Renal cortical epithelial cell (primary cell): ENCODE results near the gene UTY. TPM values are rescaled to one million over a fixed set of nuclear protein-coding genes. Genes with fewer than 3 reads are reported as not detected.

Experiments
- DNase-seq: peaks from one replicate; pipeline ENCODE4 v3.0.0-alpha.2; 2011; ENCODE audit warnings: low read depth
- total RNA-seq: library from RNA; depleted of rRNA; stranded (reverse); fragments of >200 nt; gene quantifications from 2 replicates; pipeline ENCODE4 v1.2.3, GENCODE V29; 2014

Gene UTY
- total RNA-seq, 1 donor from 2014 or later, result not detected

DNA sequence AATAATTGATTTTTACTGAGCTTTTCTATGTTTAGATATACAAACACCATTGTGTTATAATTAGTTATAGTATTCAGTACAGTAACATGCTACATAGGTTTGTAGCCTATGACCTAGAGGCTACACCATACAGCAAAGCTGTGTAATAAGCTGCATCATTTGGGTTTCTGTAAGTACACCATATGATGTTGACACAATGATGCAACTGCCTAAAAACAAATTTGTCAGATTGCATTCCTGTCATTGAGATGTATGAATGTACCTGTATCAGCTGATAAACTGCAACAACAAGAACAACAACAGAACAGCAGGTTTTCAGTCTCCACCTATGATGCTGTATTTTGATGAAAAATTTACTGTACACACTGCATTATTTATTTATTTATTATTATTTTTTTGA, 64.3 kb downstream of the UTY start:
- no peak for DNase-seq

- no peak for DNase-seq
Measured at GRCh38 chrY:13398876-13399275, 81.0 kb downstream of the UTY start.

DNA sequence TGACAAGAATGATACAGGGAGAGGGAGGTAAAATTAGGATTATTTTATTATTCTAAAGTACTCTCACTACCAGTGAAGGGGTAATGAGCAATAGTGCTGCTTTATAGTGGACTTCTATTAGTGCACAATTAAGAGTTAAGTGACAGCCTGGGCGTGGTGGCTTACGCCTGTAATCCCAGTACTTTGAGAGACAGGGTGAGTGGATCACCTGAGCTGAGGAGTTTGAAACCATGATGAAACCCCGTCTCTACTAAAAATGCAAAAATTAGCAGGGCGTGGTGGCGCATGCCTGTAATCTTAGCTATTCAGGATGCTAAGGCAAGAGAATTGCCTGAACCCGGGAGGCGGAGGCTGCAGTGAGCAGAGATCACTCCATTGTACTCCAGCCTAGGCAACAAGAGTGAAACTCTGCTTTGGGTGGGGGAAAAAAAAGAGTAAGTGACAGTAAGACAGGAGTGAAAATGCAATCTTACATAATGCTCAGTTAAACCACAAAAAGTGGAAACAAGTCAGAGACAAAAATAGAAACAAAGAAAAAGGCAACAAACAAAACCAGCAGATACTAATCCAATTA, 98.6 kb downstream of the UTY start:
- DNase-seq, result no peak

- DNase-seq, result no peak
Measured at GRCh38 chrY:13370868-13371800, 108.7 kb downstream of the UTY start.

GRCh38 chrY:13370245-13370644, 109.6 kb downstream of the UTY start:
- DNase-seq, result no peak

- DNase-seq, result no peak
Measured at GRCh38 chrY:13368513-13368845, 111.4 kb downstream of the UTY start.

DNA sequence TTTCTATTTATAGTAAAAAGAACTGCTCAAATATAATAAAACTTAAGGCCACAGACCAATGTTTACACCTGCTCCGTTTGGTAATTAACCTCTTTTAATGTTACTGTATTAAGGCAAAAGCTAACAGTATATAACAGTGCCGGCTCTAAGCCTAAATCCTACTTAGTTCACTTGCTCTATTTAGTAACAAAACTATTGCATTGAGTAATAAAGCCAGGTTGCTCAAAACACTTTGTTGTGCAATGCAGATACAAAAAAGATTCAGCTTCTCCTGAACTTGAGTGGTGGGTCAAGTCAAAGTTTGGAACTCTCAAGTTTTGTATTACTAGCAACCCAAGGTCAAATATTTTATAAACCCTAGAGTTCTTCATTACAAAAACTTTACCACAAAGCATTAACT, 116.2 kb downstream of the UTY start:
- DNase-seq, result peak; percentile 53

- DNase-seq, result no peak
Measured at GRCh38 chrY:13362662-13363061, 117.2 kb downstream of the UTY start.

GRCh38 chrY:13361656-13362636, 117.9 kb downstream of the UTY start:
- DNase-seq, result peak; percentile 77

- DNase-seq, result peak; percentile 75
Measured at GRCh38 chrY:13351443-13351842, 128.4 kb downstream of the UTY start.

GRCh38 chrY:13347106-13347505, 132.7 kb downstream of the UTY start:
- DNase-seq, result peak; percentile 92

DNA sequence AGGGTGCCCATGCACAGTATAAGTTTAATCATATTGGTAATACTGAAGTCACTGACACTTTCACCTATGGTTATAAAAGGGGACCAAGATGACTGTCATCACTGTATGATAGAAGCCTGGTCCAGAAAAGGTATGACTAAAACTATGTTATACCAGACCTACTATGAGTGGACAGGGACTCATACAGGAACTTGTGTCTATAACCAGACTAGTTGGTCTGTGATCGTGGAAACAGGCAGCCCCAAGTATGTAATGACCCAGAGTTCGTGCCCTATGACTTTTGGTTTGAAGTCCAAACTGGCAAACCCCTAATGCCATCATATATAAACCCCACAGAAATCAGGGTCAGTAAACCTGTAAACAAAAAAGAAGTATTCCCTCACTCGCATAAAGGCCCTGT, 134.3 kb downstream of the UTY start:
- DNase-seq, result no peak

DNA sequence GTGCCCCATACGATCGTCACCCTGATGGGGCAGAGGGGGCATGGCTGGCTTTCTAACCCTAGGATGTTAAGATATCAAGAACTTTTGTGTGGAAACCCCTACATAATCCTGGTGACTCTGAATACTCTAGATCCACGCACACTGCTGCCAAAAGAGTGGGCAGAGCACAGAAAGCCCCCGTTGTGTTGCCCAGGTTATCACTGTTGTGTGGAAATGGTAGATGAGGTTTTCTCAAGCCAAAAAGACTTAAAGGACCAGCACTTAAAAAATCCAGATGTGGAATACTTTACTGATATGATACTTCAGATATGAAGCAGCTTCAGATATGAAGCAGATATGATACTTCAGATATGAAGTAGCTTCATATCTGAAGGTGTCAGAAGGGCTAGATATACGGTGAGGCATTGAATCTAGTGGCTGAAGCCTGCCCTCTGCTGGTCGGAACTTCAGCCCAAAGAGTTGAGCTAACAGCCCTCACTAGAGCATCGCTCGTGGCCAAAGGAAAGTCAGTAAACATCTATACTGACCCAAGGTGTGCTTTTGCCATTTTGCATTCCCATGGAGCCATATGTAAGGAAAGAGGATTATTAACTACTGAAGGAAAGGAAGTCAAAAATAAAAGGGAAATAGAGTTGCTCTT, 136.4 kb downstream of the UTY start:
- no peak for DNase-seq

GRCh38 chrY:13339939-13340338, 139.9 kb downstream of the UTY start:
- DNase-seq, result no peak

DNA sequence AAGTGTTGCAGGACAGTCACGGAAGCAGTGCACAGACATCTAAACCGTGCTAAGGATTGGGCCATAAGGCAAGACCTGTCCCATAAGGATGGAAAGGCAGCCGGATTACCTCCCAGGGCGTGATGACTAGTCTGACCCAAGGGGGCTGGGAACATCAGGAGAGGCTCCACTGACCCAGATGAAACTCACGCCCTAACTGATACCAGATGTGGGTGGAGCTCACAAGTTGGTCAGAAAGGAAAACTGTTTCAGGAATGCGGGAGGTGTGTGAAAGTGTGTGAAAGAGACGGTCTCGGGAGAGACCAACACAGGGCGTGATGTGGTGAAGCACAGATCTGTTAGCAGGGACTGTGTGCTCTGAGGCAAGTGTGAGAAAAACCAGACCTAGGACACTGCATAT, 140.5 kb downstream of the UTY start:
- DNase-seq, result peak; percentile 63

- peak; percentile 64 for DNase-seq
Measured at GRCh38 chrY:13338711-13339110, 141.1 kb downstream of the UTY start.

DNA sequence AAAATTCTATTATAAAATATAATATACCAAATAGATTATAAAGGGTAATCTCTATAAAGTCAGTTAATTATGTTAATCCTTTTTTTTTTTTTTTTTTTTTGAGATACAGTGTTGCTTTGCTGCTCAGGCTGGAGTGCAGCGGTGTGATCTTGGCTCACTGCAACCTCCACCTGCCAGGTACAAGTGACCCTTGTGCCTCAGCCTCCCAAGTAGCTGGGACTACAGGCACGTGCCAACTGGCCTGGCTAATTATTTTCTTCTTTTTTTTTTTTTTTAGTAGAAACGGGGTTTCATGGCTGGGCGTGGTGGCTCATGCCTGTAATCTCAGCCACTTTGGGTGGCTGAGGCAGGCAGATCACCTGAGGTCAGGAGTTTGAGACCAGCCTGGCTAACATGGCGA, 141.9 kb downstream of the UTY start:
- no peak for DNase-seq

DNA sequence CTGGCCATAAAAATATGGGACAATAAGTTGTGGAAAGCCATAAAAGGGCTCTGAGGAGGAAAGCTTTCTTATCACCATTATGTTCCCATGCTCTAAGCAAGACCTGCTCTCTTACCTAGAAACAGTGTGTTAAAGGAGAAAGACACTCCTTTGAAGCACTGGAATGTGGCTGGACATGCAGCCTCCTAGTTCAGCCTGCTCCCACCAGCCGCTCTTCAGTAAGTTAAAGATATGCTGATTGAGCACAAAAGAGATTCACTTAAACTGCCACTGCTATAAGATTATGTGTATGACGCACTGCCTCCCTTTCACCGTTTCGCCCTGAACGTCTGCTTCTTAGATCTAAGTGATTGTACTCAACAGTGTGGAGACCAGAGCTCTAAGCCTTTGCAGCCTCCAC, 146.0 kb downstream of the UTY start:
- DNase-seq, result no peak

GRCh38 chrY:13330651-13331050, 149.2 kb downstream of the UTY start:
- peak; percentile 10 for DNase-seq

DNA sequence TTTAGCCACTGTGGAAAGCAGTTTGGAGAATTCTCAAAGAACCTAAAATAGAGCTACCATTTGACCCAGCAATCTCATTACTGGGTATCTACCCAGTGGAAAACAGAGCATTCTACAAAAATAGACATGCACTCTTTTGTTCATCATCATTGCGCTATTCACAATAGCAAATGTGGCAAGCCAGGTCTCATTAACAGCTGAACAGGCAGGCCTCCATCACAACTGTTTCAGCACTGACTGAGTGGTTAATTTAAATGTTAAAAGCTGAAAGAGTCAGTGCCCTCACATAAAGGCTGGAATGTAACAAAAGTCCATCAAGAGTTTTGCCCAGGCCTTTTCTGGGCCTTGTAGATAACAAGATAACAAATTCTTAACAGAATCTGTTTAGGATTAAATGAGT, 166.9 kb downstream of the UTY start:
- DNase-seq, result no peak

DNA sequence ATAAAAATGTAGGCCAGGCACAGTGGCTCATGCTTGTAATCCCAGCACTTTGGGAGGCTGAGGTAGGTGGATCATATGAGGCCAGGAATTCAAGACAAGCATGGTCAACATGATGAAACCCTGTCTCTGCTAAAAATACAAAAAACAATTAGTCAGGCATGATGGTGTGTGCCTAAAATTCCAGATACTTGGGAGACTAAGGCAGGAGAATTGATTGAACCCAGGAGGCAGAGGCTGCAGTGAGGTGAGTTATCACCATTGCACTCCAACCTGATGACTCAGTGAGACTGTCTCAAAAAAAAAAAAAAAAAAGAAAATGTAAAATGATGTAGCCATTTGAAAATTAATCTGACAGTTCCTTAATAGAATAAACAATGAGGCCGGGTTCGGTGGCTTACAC, 171.9 kb downstream of the UTY start:
- DNase-seq, result peak; percentile 19

GRCh38 chrY:13300795-13301194, 179.0 kb downstream of the UTY start:
- no peak for DNase-seq
